Activated CD4-positive, alpha-beta T cell treated with anti-CD3 and anti-CD28 coated beads for 36 hours (primary cell): ENCODE measurements around the gene TRIM33. TPM values are rescaled to one million over a fixed set of nuclear protein-coding genes. Genes with fewer than 3 reads are reported as not detected.
"Not testable (repeated sequence)": the region's sequence is repeated elsewhere in the genome, so short reads cannot be mapped to it uniquely, and the experiment has no call there.

ENCODE experiments used
- ATAC-seq: fragments of 200-7000 bp; cut with Tn5 transposase; one replicate; pipeline ENCODE4 v1.10.0; 2021; ENCODE audit warnings: mild to moderate bottlenecking, moderate library complexity
- CTCF ChIA-PET: fragments of 350-600 bp; sonication (Branson Sonifier 250); formaldehyde crosslinking; loops from one replicate; lab custom pipeline; 2021; ENCODE audit warnings: antibody characterized with exemption; lab: Charles Lee
- POLR2A ChIA-PET: fragments of 350-600 bp; sonication (Branson Sonifier 250); formaldehyde crosslinking; loops from one replicate; lab custom pipeline; 2021; ENCODE audit warnings: antibody characterized with exemption, inconsistent platforms; lab: Charles Lee
- DNase-seq: peaks from one replicate; pipeline ENCODE4 v3.0.0-alpha.2; 2020
- H3K27ac Mint-ChIP-seq: one replicate; pipeline ENCODE4 v1.8.0; 2021; ENCODE audit warnings: mixed read lengths
- H3K27me3 Mint-ChIP-seq: one replicate; pipeline ENCODE4 v1.8.0; 2021; ENCODE audit warnings: mixed read lengths
- H3K36me3 Mint-ChIP-seq: one replicate; pipeline ENCODE4 v1.8.0; 2021; ENCODE audit warnings: low read depth, mixed read lengths
- H3K4me1 Mint-ChIP-seq: one replicate; pipeline ENCODE4 v1.8.0; 2021; ENCODE audit warnings: mixed read lengths
- H3K4me3 Mint-ChIP-seq: one replicate; pipeline ENCODE4 v1.8.0; 2021; ENCODE audit warnings: mild to moderate bottlenecking, moderate library complexity, mixed read lengths
- H3K9me3 Mint-ChIP-seq: one replicate; pipeline ENCODE4 v1.8.0; 2021; ENCODE audit warnings: low read depth, mixed read lengths
- intact Hi-C, 2 experiments: fragments of 100-400 bp; cut with DNase I in 1 of 2; cut with micrococcal nuclease in 1 of 2; formaldehyde crosslinking; loops; one replicate each; pipeline versions ENCODE4 v1.14.2 to v1.15.1; 2022 to 2024; cut with DNase I, micrococcal nuclease
- total RNA-seq, 2 experiments: library from RNA; stranded (reverse); gene quantifications; one replicate each; pipeline ENCODE4 v1.2.3, GENCODE V29; 2021

The TRIM33 gene
- total RNA-seq, 2 experiments from 2014 or later, result 32.5 to 41.6 TPM

GRCh38 chr1:114379358-114379757 lies 131.6 kb downstream of the TRIM33 start:
- Mint-ChIP-seq H3K36me3 (no peaks in the 10 kb centered on the region), H3K27ac (no peak overlapping the region), H3K27me3 (no peaks in the 10 kb centered on the region), H3K4me3 (no peak overlapping the region), H3K9me3 (peaks cover 34% of the 10 kb centered on the region), H3K4me1 (no peaks in the 10 kb centered on the region)
- intact Hi-C loops, result loop anchor here in 1 of 2 experiments (10.0 kb wide), 1 partner anchor 235 kb away; no protein-coding TSS in a partner anchor
- ChIA-PET POLR2A (no interaction called here), CTCF (interaction anchor here (0.6 to 1.2 kb wide), 2 partner anchors 37 to 97 kb away, joined by 3 to 4 read pairs; no protein-coding TSS in a partner anchor)
- DNase-seq, result no peak
- ATAC-seq, result no peak

- Mint-ChIP-seq H3K4me3 (no peak overlapping the region), H3K27me3 (no peaks in the 10 kb centered on the region), H3K36me3 (no peaks in the 10 kb centered on the region), H3K9me3 (peaks cover 32% of the 10 kb centered on the region), H3K27ac (no peak overlapping the region), H3K4me1 (no peaks in the 10 kb centered on the region)
- intact Hi-C loops, result loop anchor here in 1 of 2 experiments (10.0 kb wide), 1 partner anchor 237 kb away; no protein-coding TSS in a partner anchor
- ATAC-seq (no peak), DNase-seq (no peak)
- CTCF ChIA-PET, result no interaction called here
- POLR2A ChIA-PET, result no interaction called here
These were observed 133.6 kb downstream of the TRIM33 start for GRCh38 chr1:114377356-114377755.

GRCh38 chr1:114369930-114370329 lies 141.1 kb downstream of the TRIM33 start:
- Mint-ChIP-seq H3K4me3 (no peak overlapping the region), H3K27me3 (no peaks in the 10 kb centered on the region), H3K27ac (no peak overlapping the region), H3K4me1 (no peaks in the 10 kb centered on the region), H3K9me3 (peaks cover 14% of the 10 kb centered on the region), H3K36me3 (no peaks in the 10 kb centered on the region)
- DNase-seq (no peak), ATAC-seq (no peak)
- CTCF ChIA-PET, result interaction anchor here (2.6 kb wide), 1 partner anchor 24 kb away, joined by 11 read pairs; no protein-coding TSS in a partner anchor
- POLR2A ChIA-PET, result interaction anchor here (0.6 kb wide), 1 partner anchor 205 kb away, joined by 3 read pairs; no protein-coding TSS in a partner anchor
- intact Hi-C loops, result loop anchor here in 1 of 2 experiments (10.0 kb wide), 1 partner anchor 245 kb away; no protein-coding TSS in a partner anchor

GRCh38 chr1:114369266-114369919 lies 141.6 kb downstream of the TRIM33 start:
- H3K27ac Mint-ChIP-seq, CTCF ChIA-PET, intact Hi-C loops, H3K36me3 Mint-ChIP-seq, ATAC-seq, H3K4me3 Mint-ChIP-seq, POLR2A ChIA-PET, H3K27me3 Mint-ChIP-seq, DNase-seq, H3K4me1 Mint-ChIP-seq: not testable (repeated sequence)
- H3K9me3 Mint-ChIP-seq, result peaks cover 18% of the 10 kb centered on the region

GRCh38 chr1:114368560-114369255 lies 142.3 kb downstream of the TRIM33 start:
- CTCF ChIA-PET, result no interaction called here
- intact Hi-C loops, result no loop called here

GRCh38 chr1:114367810-114368209 lies 143.2 kb downstream of the TRIM33 start:
- Mint-ChIP-seq H3K4me1 (no peaks in the 10 kb centered on the region), H3K27me3 (no peaks in the 10 kb centered on the region), H3K9me3 (peaks cover 20% of the 10 kb centered on the region), H3K36me3 (no peaks in the 10 kb centered on the region), H3K27ac (no peak overlapping the region), H3K4me3 (no peak overlapping the region)
- ATAC-seq (no peak), DNase-seq (no peak)
- CTCF ChIA-PET, result no interaction called here
- POLR2A ChIA-PET, result no interaction called here
- intact Hi-C loops, result no loop called here

More at GRCh38 chr1:114368560-114369255, 142.3 kb downstream of the TRIM33 start:
- peaks cover 17% of the 10 kb centered on the region for H3K9me3 Mint-ChIP-seq
- POLR2A ChIA-PET, result no interaction called here
- H3K4me1 Mint-ChIP-seq, result no peaks in the 10 kb centered on the region
- ATAC-seq (no peak), DNase-seq (no peak)
- H3K27ac Mint-ChIP-seq, result no peak overlapping the region
- no peaks in the 10 kb centered on the region for H3K27me3 Mint-ChIP-seq
- H3K36me3 Mint-ChIP-seq, result no peaks in the 10 kb centered on the region
- H3K4me3 Mint-ChIP-seq, result no peak overlapping the region

GRCh38 chr1:114363230-114363629 lies 147.8 kb downstream of the TRIM33 start:
- ATAC-seq, POLR2A ChIA-PET, H3K27me3 Mint-ChIP-seq, H3K4me3 Mint-ChIP-seq, intact Hi-C loops, H3K27ac Mint-ChIP-seq, DNase-seq, H3K36me3 Mint-ChIP-seq, CTCF ChIA-PET, H3K4me1 Mint-ChIP-seq: not testable (repeated sequence)
- H3K9me3 Mint-ChIP-seq, result peaks cover 21% of the 10 kb centered on the region

GRCh38 chr1:114359791-114360190 lies 151.2 kb downstream of the TRIM33 start:
- POLR2A ChIA-PET, result no interaction called here
- CTCF ChIA-PET, result no interaction called here
- ATAC-seq (no peak), DNase-seq (no peak)
- H3K9me3 Mint-ChIP-seq, result peaks cover 13% of the 10 kb centered on the region
- H3K4me3 Mint-ChIP-seq, result no peak overlapping the region
- no peaks in the 10 kb centered on the region for H3K27me3 Mint-ChIP-seq
- H3K27ac Mint-ChIP-seq, result no peak overlapping the region
- intact Hi-C loops, result no loop called here
- H3K4me1 Mint-ChIP-seq, result no peaks in the 10 kb centered on the region
- no peaks in the 10 kb centered on the region for H3K36me3 Mint-ChIP-seq

GRCh38 chr1:114355240-114355639 lies 155.8 kb downstream of the TRIM33 start:
- DNase-seq (no peak), ATAC-seq (no peak)
- H3K27ac Mint-ChIP-seq, result no peak overlapping the region
- CTCF ChIA-PET, result no interaction called here
- POLR2A ChIA-PET, result no interaction called here
- peaks cover 5% of the 10 kb centered on the region for H3K4me1 Mint-ChIP-seq
- no peaks in the 10 kb centered on the region for H3K27me3 Mint-ChIP-seq
- intact Hi-C loops, result no loop called here
- no peak overlapping the region for H3K4me3 Mint-ChIP-seq
- H3K36me3 Mint-ChIP-seq, result no peaks in the 10 kb centered on the region
- no peaks in the 10 kb centered on the region for H3K9me3 Mint-ChIP-seq

GRCh38 chr1:114353262-114353661 lies 157.7 kb downstream of the TRIM33 start:
- Mint-ChIP-seq H3K4me3 (no peak overlapping the region), H3K27me3 (no peaks in the 10 kb centered on the region), H3K9me3 (no peaks in the 10 kb centered on the region), H3K4me1 (peaks cover 5% of the 10 kb centered on the region), H3K27ac (no peak overlapping the region), H3K36me3 (no peaks in the 10 kb centered on the region)
- POLR2A ChIA-PET, result no interaction called here
- intact Hi-C loops, result no loop called here
- DNase-seq (peak; percentile 26), ATAC-seq (peak; percentile 65)
- CTCF ChIA-PET, result interaction anchor here (1.0 to 1.3 kb wide), 4 partner anchors 8 to 156 kb away, joined by 3 to 4 read pairs (median 4); no protein-coding TSS in a partner anchor

- ChIA-PET CTCF (interaction anchor here (1.0 to 1.3 kb wide), 4 partner anchors 7 to 157 kb away, joined by 3 to 4 read pairs (median 4); no protein-coding TSS in a partner anchor), POLR2A (no interaction called here)
- Mint-ChIP-seq H3K9me3 (no peaks in the 10 kb centered on the region), H3K27ac (no peak overlapping the region), H3K27me3 (no peaks in the 10 kb centered on the region), H3K4me1 (peaks cover 5% of the 10 kb centered on the region), H3K4me3 (no peak overlapping the region), H3K36me3 (no peaks in the 10 kb centered on the region)
- no peak for DNase-seq
- intact Hi-C loops, result no loop called here
- ATAC-seq, result no peak
These were observed 158.2 kb downstream of the TRIM33 start for GRCh38 chr1:114352797-114353196.
